KMS-11 (cell line): ENCODE results near the gene WASF3.

Experiments
- H2AFZ ChIP-seq: fragments of 200-600 bp; sonication (generic); 2 replicates; pipeline ENCODE4 v1.6.1; 2016; ENCODE audit warnings: antibody characterized with exemption, mixed run types, low read depth
- H3K27ac ChIP-seq: fragments of 200-600 bp; sonication (generic); 2 replicates; pipeline ENCODE4 v1.6.1; 2016; ENCODE audit warnings: mild to moderate bottlenecking, mixed run types
- H3K27me3 ChIP-seq: fragments of 200-600 bp; sonication (generic); 2 replicates; pipeline ENCODE4 v1.6.1; 2017; ENCODE audit warnings: mild to moderate bottlenecking, low read depth, mixed run types, moderate library complexity; ENCODE audit not compliant: insufficient read depth
- H3K36me3 ChIP-seq: fragments of 200-600 bp; sonication (generic); 2 replicates; pipeline ENCODE4 v1.6.1; 2017; ENCODE audit warnings: mild to moderate bottlenecking, mixed run types; ENCODE audit not compliant: insufficient read depth
- H3K4me1 ChIP-seq: fragments of 200-600 bp; sonication (generic); 2 replicates; pipeline ENCODE4 v1.6.1; 2016; ENCODE audit warnings: mild to moderate bottlenecking, low read depth, mixed run types; ENCODE audit not compliant: poor library complexity, severe bottlenecking
- H3K4me2 ChIP-seq: fragments of 200-600 bp; sonication (generic); 2 replicates; pipeline ENCODE4 v1.7.0; 2016; ENCODE audit warnings: mild to moderate bottlenecking, mixed run types
- H3K4me3 ChIP-seq: fragments of 200-600 bp; sonication (generic); IDR thresholded peaks from 2 replicates; pipeline ENCODE4 v1.6.1; 2017; ENCODE audit warnings: low read depth, low read length, mixed read lengths; ENCODE audit not compliant: insufficient read depth
- H3K79me2 ChIP-seq: fragments of 200-600 bp; sonication (generic); 2 replicates; pipeline ENCODE4 v1.6.1; 2016; ENCODE audit warnings: low read depth, mixed run types; ENCODE audit not compliant: insufficient read depth
- H3K9ac ChIP-seq: fragments of 200-600 bp; sonication (generic); 2 replicates; pipeline ENCODE4 v1.6.1; 2016; ENCODE audit warnings: mild to moderate bottlenecking, mixed run types
- H4K20me1 ChIP-seq: fragments of 200-600 bp; sonication (generic); 2 replicates; pipeline ENCODE4 v1.6.1; 2016; ENCODE audit warnings: mild to moderate bottlenecking, mixed run types; ENCODE audit not compliant: insufficient read depth
- CTCF ChIP-seq: fragments of 200-600 bp; sonication (generic); conservative IDR thresholded peaks from 2 replicates; pipeline ENCODE4 v1.6.1; 2017; ENCODE audit warnings: low read depth, mild to moderate bottlenecking, antibody characterized with exemption, low read length, moderate library complexity, mixed read lengths

The WASF3 gene

GRCh38 chr13:26604784-26605545, 47.5 kb downstream of the WASF3 start:
- Histone ChIP-seq H3K4me3 (no peak overlapping the region), H3K9ac (no peak overlapping the region), H3K27ac (no peak overlapping the region), H4K20me1 (no peaks in the 10 kb centered on the region), H3K79me2 (no peaks in the 10 kb centered on the region), H3K4me1 (peaks cover 23% of the 10 kb centered on the region), H3K4me2 (no peak overlapping the region), H3K36me3 (no peaks in the 10 kb centered on the region), H2AFZ (no peak overlapping the region), H3K27me3 (no peaks in the 10 kb centered on the region)
- TF ChIP-seq CTCF: no peak

- Histone ChIP-seq H2AFZ (no peak overlapping the region), H3K36me3 (no peaks in the 10 kb centered on the region), H3K4me2 (no peak overlapping the region), H3K27me3 (no peaks in the 10 kb centered on the region), H3K79me2 (no peaks in the 10 kb centered on the region), H3K9ac (no peak overlapping the region), H3K27ac (no peak overlapping the region), H4K20me1 (no peaks in the 10 kb centered on the region), H3K4me3 (no peak overlapping the region), H3K4me1 (peaks cover 14% of the 10 kb centered on the region)
- no peak for TF ChIP-seq CTCF
These were observed 48.4 kb downstream of the WASF3 start for GRCh38 chr13:26605845-26606244.

GRCh38 chr13:26606631-26607030, 49.1 kb downstream of the WASF3 start:
- H3K27me3 ChIP-seq: no peaks in the 10 kb centered on the region
- no peak overlapping the region for H3K9ac ChIP-seq
- H2AFZ ChIP-seq: no peak overlapping the region
- H4K20me1 ChIP-seq: no peaks in the 10 kb centered on the region
- H3K27ac ChIP-seq: no peak overlapping the region
- H3K79me2 ChIP-seq: no peaks in the 10 kb centered on the region
- peaks cover 7% of the 10 kb centered on the region for H3K4me1 ChIP-seq
- no peak overlapping the region for H3K4me2 ChIP-seq
- no peak overlapping the region for H3K4me3 ChIP-seq
- TF ChIP-seq CTCF: no peak
- no peaks in the 10 kb centered on the region for H3K36me3 ChIP-seq

- no peak for TF ChIP-seq CTCF
- no peaks in the 10 kb centered on the region for H3K36me3 ChIP-seq
- no peaks in the 10 kb centered on the region for H3K79me2 ChIP-seq
- no peak overlapping the region for H2AFZ ChIP-seq
- H3K4me1 ChIP-seq: no peaks in the 10 kb centered on the region
- H3K27ac ChIP-seq: no peak overlapping the region
- no peak overlapping the region for H3K4me2 ChIP-seq
- H3K9ac ChIP-seq: no peak overlapping the region
- H3K4me3 ChIP-seq: no peak overlapping the region
- H4K20me1 ChIP-seq: no peaks in the 10 kb centered on the region
- no peaks in the 10 kb centered on the region for H3K27me3 ChIP-seq
These were observed 57.2 kb downstream of the WASF3 start for GRCh38 chr13:26614721-26615120.
